GM12878 (cell line): ENCODE measurements around the gene SLC12A6. TPM values are rescaled to one million over a fixed set of nuclear protein-coding genes. Genes with fewer than 3 reads are reported as not detected.

Source experiments
- CHD4 ChIP-seq: fragments of 200-600 bp; sonication (generic); IDR thresholded peaks from 2 replicates; pipeline ENCODE4 v1.6.1; 2016; ENCODE audit warnings: mild to moderate bottlenecking
- DPF2 ChIP-seq: fragments of 450-650 bp; IDR thresholded peaks from 2 replicates; pipeline ENCODE4 v1.6.1; 2017; ENCODE audit warnings: mild to moderate bottlenecking
- GABPA ChIP-seq: IDR thresholded peaks from 2 replicates; pipeline ENCODE4 v1.6.1; 2014; ENCODE audit warnings: antibody characterized with exemption, low read depth, mild to moderate bottlenecking, inconsistent platforms
- HCFC1 ChIP-seq: fragments of 150-350 bp; IDR thresholded peaks from 2 replicates; pipeline ENCODE4 v1.6.1; 2014; ENCODE audit warnings: low read length
- MTA2 ChIP-seq: fragments of 450-650 bp; IDR thresholded peaks from 2 replicates; pipeline ENCODE4 v1.6.1; 2016; ENCODE audit warnings: low read depth, mild to moderate bottlenecking, moderate library complexity
- MTA3 ChIP-seq: IDR thresholded peaks from 2 replicates; pipeline ENCODE4 v1.6.1; 2012; ENCODE audit warnings: low read length, inconsistent platforms, borderline replicate concordance
- NFIC ChIP-seq: IDR thresholded peaks from 2 replicates; pipeline ENCODE4 v1.6.1; 2012; ENCODE audit warnings: low read depth, mild to moderate bottlenecking, inconsistent platforms, low read length, moderate library complexity
- NFYB ChIP-seq: IDR thresholded peaks from 2 replicates; pipeline ENCODE4 v1.6.1; 2011; ENCODE audit warnings: low read depth, mild to moderate bottlenecking, low read length, improper control_type of control experiment, moderate library complexity; ENCODE audit not compliant: insufficient read depth
- NR2F1 ChIP-seq: fragments of 450-650 bp; conservative IDR thresholded peaks from 2 replicates; pipeline ENCODE4 v1.6.1; 2017; ENCODE audit warnings: mild to moderate bottlenecking
- POLR2AphosphoS5 ChIP-seq: IDR thresholded peaks from 2 replicates; pipeline ENCODE4 v1.6.1; 2011; ENCODE audit warnings: mild to moderate bottlenecking, low read length, inconsistent platforms
- SIX5 ChIP-seq: IDR thresholded peaks from 2 replicates; pipeline ENCODE4 v1.6.1; 2011; ENCODE audit warnings: mild to moderate bottlenecking, low read depth, low read length, moderate library complexity; ENCODE audit not compliant: severe bottlenecking
- SMAD1 ChIP-seq: fragments of 450-650 bp; IDR thresholded peaks from 2 replicates; pipeline ENCODE4 v1.6.1; 2018; ENCODE audit warnings: mild to moderate bottlenecking, low read depth; ENCODE audit not compliant: partially characterized antibody
- SMC3 ChIP-seq: IDR thresholded peaks from 2 replicates; pipeline ENCODE4 v1.6.1; 2011; ENCODE audit warnings: low read length, improper control_type of control experiment, borderline replicate concordance
- SPI1 ChIP-seq: IDR thresholded peaks from 2 replicates; pipeline ENCODE4 v1.6.1; 2011; ENCODE audit warnings: low read depth, mild to moderate bottlenecking, low read length, moderate library complexity, borderline replicate concordance; ENCODE audit not compliant: insufficient read depth
- SUPT20H ChIP-seq: IDR thresholded peaks from 2 replicates; pipeline ENCODE4 v1.6.1; 2011; ENCODE audit warnings: low read depth, mild to moderate bottlenecking, low read length, moderate library complexity, borderline replicate concordance; ENCODE audit not compliant: control insufficient read depth
- TAF1 ChIP-seq: IDR thresholded peaks from 2 replicates; pipeline ENCODE4 v1.6.1; 2011; ENCODE audit warnings: mild to moderate bottlenecking, low read depth, low read length, borderline replicate concordance
- TCF7 ChIP-seq: IDR thresholded peaks from 2 replicates; pipeline ENCODE4 v1.6.1; 2014; ENCODE audit warnings: antibody characterized with exemption, borderline replicate concordance
- ZBED1 ChIP-seq: IDR thresholded peaks from 2 replicates; pipeline ENCODE4 v1.6.1; 2016; ENCODE audit warnings: borderline replicate concordance
- ZNF384 ChIP-seq: IDR thresholded peaks from 2 replicates; pipeline ENCODE4 v1.6.1; 2012; ENCODE audit warnings: low read depth, mild to moderate bottlenecking, low read length, improper control_type of control experiment, borderline replicate concordance
- ZZZ3 ChIP-seq: IDR thresholded peaks from 2 replicates; pipeline ENCODE4 v1.6.1; 2011; ENCODE audit warnings: low read depth; ENCODE audit not compliant: control insufficient read depth, insufficient read length
- polyA plus RNA-seq, 11 experiments: library from polyadenylated mRNA; depleted of rRNA in 4 of 11; unstranded in 6 of 11; stranded (reverse) in 5 of 11; fragments of >200 nt; fragmentation: Nextera tagmentation in 4 of 11; fragmentation: Illumina TruSeq in 1 of 11; extraction: Ambion mirVana in 4 of 11; extraction: Trizol in 1 of 11; gene quantifications; 1 replicate in 1 of 11; 2 replicates in 10 of 11; pipeline versions ENCODE4 v1.2.1 to v1.2.3, GENCODE V29; 2011 to 2016; ENCODE audit warnings: inconsistent platforms in 2 of 11, missing spikeins in 2 of 11, low read depth in 1 of 11
- total RNA-seq, 4 experiments: library from RNA; depleted of rRNA in 3 of 4; stranded (reverse); fragments of >200 nt in 3 of 4; fragmentation: Illumina TruSeq in 1 of 4; extraction: Trizol in 1 of 4; gene quantifications; 2 replicates each; pipeline versions ENCODE4 v1.2.1 to v1.2.3, GENCODE V29; 2013 to 2021
- TF ChIP-seq, protein P1 (sequence below): IDR thresholded peaks from 2 replicates; pipeline ENCODE4 v1.6.1; 2012; ENCODE audit warnings: low read length, inconsistent platforms
- TF ChIP-seq, protein P2 (sequence below): fragments of 450-650 bp; IDR thresholded peaks from 2 replicates; pipeline ENCODE4 v1.6.1; 2017; ENCODE audit warnings: low read depth, mild to moderate bottlenecking, moderate library complexity
- TF ChIP-seq, protein P3 (sequence below): IDR thresholded peaks from 2 replicates; pipeline ENCODE4 v1.6.1; 2012; ENCODE audit warnings: low read depth, low read length, improper control_type of control experiment
- TF ChIP-seq, protein P4 (sequence below): fragments of 150-350 bp; IDR thresholded peaks from 2 replicates; pipeline ENCODE4 v1.6.1; 2014; ENCODE audit warnings: mild to moderate bottlenecking, low read depth, low read length
- TF ChIP-seq, protein P5 (sequence below): IDR thresholded peaks from 2 replicates; pipeline ENCODE4 v1.6.1; 2012; ENCODE audit warnings: low read depth, low read length, improper control_type of control experiment

SLC12A6 gene
- total and polyA plus RNA-seq, 10 of the 15 experiments (the other 5 are each of a cell fraction or from before 2014, with no cell fraction given), result 4.7 to 94.4 (median 34.2) TPM

DNA sequence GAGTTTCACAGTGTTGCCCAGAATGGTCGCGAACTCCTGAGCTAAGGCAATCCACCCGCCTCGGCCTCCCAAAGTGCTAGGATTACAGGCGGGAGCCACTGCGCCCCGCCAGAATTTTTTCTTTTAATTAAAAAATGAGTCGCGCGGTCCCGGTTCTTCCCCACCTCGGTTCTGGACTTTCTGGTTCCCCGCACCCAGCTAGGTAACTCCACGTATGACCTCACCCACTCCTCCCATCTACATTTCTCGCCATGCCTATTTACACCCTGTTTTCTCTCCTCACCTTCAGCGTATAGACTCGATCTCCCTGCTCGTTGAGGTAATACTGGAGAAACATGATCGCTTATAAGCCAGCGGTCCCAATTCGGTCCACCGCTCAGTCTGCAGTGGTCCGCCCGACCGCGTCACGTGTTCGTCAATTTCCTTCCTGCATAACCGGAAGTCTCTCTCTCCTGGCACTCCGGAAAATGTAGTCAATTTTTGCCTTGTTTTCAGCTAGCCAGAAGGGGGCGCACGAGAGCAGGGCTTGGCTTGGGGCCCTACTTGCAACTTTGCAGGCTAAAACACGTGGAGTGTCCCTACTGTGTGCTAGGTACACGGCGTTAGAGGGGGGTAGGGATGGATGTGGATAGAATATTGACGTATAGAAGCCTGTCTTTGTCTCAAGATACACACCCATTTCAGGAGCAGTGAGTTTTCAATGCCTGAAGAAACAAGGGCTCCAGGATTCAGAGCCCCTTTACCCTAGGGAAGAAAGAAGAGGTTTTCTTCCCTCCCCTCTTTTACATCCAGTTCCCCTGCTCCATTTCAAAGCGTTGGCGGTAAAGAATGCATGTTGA lies 5.4 kb upstream of the SLC12A6 start, which contains the start of the genes NOP10 and NUTM1 (continued):
- TF ChIP-seq, protein P1, sequence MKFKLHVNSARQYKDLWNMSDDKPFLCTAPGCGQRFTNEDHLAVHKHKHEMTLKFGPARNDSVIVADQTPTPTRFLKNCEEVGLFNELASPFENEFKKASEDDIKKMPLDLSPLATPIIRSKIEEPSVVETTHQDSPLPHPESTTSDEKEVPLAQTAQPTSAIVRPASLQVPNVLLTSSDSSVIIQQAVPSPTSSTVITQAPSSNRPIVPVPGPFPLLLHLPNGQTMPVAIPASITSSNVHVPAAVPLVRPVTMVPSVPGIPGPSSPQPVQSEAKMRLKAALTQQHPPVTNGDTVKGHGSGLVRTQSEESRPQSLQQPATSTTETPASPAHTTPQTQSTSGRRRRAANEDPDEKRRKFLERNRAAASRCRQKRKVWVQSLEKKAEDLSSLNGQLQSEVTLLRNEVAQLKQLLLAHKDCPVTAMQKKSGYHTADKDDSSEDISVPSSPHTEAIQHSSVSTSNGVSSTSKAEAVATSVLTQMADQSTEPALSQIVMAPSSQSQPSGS, result peak; percentile 68
- TF ChIP-seq CHD4 (no peak), ZNF384 (no peak), ZZZ3 (no peak), GABPA (peak; percentile 91), SMC3 (peak; percentile 88), TAF1 (peak; percentile 73), NR2F1 (no peak), SUPT20H (no peak), MTA3 (peak; percentile 31; the same call in 1 of the 2 replicates), NFIC (peak; percentile 75), TCF7 (no peak; the same call in 1 of the 2 replicates), MTA2 (peak; percentile 56; the same call in 1 of the 2 replicates), NFYB (no peak), SMAD1 (peak; percentile 53), SIX5 (peak; percentile 19), DPF2 (peak; percentile 100), HCFC1 (peak; percentile 53; the same call in 1 of the 2 replicates), SPI1 (no peak), POLR2AphosphoS5 (peak; percentile 92), ZBED1 (0 out of 2 replicates have a peak, but pooled peaks have one; percentile 53)
- TF ChIP-seq, protein P2, sequence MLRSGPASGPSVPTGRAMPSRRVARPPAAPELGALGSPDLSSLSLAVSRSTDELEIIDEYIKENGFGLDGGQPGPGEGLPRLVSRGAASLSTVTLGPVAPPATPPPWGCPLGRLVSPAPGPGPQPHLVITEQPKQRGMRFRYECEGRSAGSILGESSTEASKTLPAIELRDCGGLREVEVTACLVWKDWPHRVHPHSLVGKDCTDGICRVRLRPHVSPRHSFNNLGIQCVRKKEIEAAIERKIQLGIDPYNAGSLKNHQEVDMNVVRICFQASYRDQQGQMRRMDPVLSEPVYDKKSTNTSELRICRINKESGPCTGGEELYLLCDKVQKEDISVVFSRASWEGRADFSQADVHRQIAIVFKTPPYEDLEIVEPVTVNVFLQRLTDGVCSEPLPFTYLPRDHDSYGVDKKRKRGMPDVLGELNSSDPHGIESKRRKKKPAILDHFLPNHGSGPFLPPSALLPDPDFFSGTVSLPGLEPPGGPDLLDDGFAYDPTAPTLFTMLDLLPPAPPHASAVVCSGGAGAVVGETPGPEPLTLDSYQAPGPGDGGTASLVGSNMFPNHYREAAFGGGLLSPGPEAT, result peak; percentile 71
- TF ChIP-seq, protein P3, sequence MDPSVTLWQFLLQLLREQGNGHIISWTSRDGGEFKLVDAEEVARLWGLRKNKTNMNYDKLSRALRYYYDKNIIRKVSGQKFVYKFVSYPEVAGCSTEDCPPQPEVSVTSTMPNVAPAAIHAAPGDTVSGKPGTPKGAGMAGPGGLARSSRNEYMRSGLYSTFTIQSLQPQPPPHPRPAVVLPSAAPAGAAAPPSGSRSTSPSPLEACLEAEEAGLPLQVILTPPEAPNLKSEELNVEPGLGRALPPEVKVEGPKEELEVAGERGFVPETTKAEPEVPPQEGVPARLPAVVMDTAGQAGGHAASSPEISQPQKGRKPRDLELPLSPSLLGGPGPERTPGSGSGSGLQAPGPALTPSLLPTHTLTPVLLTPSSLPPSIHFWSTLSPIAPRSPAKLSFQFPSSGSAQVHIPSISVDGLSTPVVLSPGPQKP, result peak; percentile 91
- TF ChIP-seq, protein P4, sequence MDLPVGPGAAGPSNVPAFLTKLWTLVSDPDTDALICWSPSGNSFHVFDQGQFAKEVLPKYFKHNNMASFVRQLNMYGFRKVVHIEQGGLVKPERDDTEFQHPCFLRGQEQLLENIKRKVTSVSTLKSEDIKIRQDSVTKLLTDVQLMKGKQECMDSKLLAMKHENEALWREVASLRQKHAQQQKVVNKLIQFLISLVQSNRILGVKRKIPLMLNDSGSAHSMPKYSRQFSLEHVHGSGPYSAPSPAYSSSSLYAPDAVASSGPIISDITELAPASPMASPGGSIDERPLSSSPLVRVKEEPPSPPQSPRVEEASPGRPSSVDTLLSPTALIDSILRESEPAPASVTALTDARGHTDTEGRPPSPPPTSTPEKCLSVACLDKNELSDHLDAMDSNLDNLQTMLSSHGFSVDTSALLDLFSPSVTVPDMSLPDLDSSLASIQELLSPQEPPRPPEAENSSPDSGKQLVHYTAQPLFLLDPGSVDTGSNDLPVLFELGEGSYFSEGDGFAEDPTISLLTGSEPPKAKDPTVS, result no peak
- TF ChIP-seq, protein P5, sequence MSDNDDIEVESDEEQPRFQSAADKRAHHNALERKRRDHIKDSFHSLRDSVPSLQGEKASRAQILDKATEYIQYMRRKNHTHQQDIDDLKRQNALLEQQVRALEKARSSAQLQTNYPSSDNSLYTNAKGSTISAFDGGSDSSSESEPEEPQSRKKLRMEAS, result peak; percentile 93
